Body of pancreas (tissue), 4 donors: ENCODE data around the gene BDKRB2.

Experiments
- POLR2A ChIP-seq, 3 donors: fragments of 450-650 bp; IDR thresholded peaks; one replicate each; pipeline ENCODE4 v1.6.1; 2016; ENCODE audit warnings: antibody characterized with exemption in 3 of 3, mild to moderate bottlenecking in 2 of 3
- TF ChIP-seq, protein P1 (sequence below), 7 experiments: fragments of 450-650 bp in 4 of 7; fragments of 200-600 bp in 3 of 7; sonication (generic) in 3 of 7; IDR thresholded peaks; one replicate each; pipeline ENCODE4 v1.5.1; 2016 to 2019; ENCODE audit warnings: antibody characterized with exemption in 7 of 7

DNA sequence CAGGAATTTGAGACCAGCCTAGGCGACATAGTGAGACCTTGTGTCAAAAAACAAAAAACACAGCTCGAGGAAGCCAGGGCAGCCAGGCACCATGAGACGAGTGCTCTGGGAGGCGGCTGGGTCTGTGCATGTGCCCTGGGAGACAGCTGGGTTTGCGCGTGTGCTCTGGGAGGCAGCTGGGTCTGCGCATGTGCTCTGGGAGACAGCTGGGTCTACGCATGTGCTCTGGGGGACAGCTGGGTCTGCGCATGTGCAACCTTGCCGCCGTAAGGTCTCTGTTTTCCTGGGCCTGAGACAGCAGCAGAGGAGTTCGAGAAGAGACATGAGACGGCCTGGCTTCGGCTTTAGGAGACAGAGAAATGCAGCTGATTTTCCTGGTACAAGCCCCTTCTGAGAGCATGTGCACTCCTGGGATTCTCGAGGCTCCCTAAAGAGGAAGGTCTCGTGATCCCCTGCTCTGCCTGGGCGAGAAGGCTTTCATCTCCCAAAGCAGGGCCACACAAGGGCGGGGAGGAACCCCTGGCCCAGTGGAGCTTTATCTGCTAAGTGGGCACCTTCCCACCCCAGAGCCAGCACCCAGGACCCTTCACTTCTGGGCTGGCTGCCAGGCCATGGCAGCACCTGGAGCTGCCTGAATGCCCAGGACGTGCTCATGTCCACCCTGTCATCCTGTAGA, 47.8 kb downstream of the BDKRB2 start:
- TF ChIP-seq POLR2A (IDR thresholded peaks at IDR 0.05), result no peak
- TF ChIP-seq, protein P1, sequence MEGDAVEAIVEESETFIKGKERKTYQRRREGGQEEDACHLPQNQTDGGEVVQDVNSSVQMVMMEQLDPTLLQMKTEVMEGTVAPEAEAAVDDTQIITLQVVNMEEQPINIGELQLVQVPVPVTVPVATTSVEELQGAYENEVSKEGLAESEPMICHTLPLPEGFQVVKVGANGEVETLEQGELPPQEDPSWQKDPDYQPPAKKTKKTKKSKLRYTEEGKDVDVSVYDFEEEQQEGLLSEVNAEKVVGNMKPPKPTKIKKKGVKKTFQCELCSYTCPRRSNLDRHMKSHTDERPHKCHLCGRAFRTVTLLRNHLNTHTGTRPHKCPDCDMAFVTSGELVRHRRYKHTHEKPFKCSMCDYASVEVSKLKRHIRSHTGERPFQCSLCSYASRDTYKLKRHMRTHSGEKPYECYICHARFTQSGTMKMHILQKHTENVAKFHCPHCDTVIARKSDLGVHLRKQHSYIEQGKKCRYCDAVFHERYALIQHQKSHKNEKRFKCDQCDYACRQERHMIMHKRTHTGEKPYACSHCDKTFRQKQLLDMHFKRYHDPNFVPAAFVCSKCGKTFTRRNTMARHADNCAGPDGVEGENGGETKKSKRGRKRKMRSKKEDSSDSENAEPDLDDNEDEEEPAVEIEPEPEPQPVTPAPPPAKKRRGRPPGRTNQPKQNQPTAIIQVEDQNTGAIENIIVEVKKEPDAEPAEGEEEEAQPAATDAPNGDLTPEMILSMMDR (IDR thresholded peaks at IDR 0.05), result no peak
